Measurements from ENCODE around the gene CHST12.

CHST12 gene

DNA sequence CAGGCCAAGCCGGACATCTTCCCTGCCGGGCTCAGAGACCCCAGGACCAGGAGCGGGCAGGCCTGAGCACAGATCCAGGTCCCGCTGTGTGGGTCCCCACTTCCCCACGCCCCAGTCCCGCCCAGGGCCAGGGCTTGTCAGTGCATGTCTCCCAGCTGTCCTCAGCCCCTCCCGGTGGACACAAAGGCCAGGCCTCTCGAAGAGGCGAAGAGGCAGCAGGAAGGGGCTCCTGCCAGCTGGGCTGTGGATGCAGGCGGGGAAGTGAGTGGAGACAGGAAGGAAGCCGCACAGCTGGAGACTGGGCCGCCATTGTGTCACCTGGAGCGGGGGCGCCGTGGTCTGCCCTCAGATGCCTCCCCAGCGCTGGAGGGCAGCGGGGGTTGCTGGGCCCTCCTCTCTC is 68.0 kb downstream of the CHST12 start:
- Histone ChIP-seq H3K4me3 (ENCODE audit: insufficient read depth, low read depth, low read length) (no peak overlapping the region), H3K9me3 (ENCODE audit: control insufficient read depth, low read length) (no peaks in the 10 kb centered on the region), H3K36me3 (ENCODE audit: control insufficient read depth, insufficient read depth, low read length) (no peaks in the 10 kb centered on the region), H3K4me1 (ENCODE audit: control insufficient read depth, insufficient read depth, low read length) (peaks cover 7% of the 10 kb centered on the region), H3K27ac (ENCODE audit: insufficient read depth, low read depth, low read length, poor library complexity, severe bottlenecking) (no peak overlapping the region), H3K27me3 (ENCODE audit: control insufficient read depth, insufficient read depth, low read length, poor library complexity, severe bottlenecking) (no peaks in the 10 kb centered on the region)
- WGBS, 2 experiments: 45 to 55% methylated on average over 17 of the region's 17 CpGs

DNA sequence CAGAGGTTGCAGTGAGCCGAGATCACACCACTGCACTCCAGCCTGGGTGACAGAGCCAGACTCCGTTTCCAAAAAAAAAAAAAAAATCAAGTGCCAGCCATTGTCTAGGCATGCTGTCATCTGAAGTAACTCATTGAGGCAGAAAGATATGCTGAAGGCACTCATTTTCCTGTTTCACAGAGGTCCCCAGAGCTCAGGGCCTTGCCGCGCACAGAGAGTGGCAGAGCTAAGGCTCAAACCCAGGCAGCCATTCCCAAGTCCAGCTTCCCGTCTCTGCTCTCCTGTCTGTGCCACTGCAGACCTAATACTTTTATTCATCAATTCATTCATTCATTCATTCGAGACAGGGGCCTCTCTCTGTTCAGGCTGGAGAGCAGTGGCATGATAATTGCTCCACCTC is 69.3 kb downstream of the CHST12 start:
- Histone ChIP-seq H3K27me3 (ENCODE audit: control insufficient read depth, insufficient read depth, low read length, poor library complexity, severe bottlenecking) (no peaks in the 10 kb centered on the region), H3K4me3 (ENCODE audit: insufficient read depth, low read depth, low read length) (no peak overlapping the region), H3K4me1 (ENCODE audit: control insufficient read depth, insufficient read depth, low read length) (peaks cover 17% of the 10 kb centered on the region), H3K9me3 (ENCODE audit: control insufficient read depth, low read length) (no peaks in the 10 kb centered on the region), H3K27ac (ENCODE audit: insufficient read depth, low read depth, low read length, poor library complexity, severe bottlenecking) (no peak overlapping the region), H3K36me3 (ENCODE audit: control insufficient read depth, insufficient read depth, low read length) (no peaks in the 10 kb centered on the region)
- WGBS, 2 experiments: 92 to 93% methylated on average over 6 of the region's 6 CpGs

DNA sequence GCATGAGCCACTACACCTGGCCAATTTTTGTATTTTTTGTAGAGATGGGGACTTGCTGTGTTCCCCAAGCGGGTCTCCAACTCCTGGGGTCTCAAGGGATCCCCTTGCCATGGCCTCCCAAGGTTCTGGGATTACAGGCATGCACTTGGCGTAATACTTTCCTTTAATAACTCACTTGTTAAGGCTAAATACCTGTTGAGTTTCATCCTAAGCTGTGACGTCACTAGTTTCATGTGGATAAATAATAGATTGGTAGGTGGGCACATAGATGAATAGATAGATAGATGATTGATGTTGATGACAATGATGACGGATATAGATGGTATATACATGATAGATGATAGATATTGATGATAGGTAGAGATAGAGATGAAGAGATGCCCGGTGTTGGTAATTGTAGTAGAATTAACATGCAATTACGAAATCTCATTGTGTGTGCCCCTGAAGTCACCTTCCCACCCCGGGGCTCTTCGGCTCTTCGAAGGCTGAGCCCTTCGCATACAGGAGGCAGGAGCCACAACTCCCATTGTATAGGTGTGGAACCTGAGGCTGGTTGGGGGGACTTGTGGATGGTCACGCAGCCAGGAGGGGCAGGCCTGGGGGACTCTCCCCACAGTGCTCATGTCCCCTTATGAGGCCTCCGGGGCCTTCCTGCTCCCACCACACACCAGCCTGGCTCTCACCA is 70.2 kb downstream of the CHST12 start:
- no peaks in the 10 kb centered on the region for H3K9me3 ChIP-seq (ENCODE audit: control insufficient read depth, low read length)
- peaks cover 26% of the 10 kb centered on the region for H3K4me1 ChIP-seq (ENCODE audit: control insufficient read depth, insufficient read depth, low read length)
- H3K4me3 ChIP-seq (ENCODE audit: insufficient read depth, low read depth, low read length): no peak overlapping the region
- 93 to 96% methylated on average over 12 of the region's 12 CpGs for WGBS, 2 experiments
- no peak overlapping the region for H3K27ac ChIP-seq (ENCODE audit: insufficient read depth, low read depth, low read length, poor library complexity, severe bottlenecking)
- H3K36me3 ChIP-seq (ENCODE audit: control insufficient read depth, insufficient read depth, low read length): no peaks in the 10 kb centered on the region
- no peaks in the 10 kb centered on the region for H3K27me3 ChIP-seq (ENCODE audit: control insufficient read depth, insufficient read depth, low read length, poor library complexity, severe bottlenecking)

- H3K27ac ChIP-seq (ENCODE audit: insufficient read depth, low read depth, low read length, poor library complexity, severe bottlenecking): no peak overlapping the region
- H3K27me3 ChIP-seq (ENCODE audit: control insufficient read depth, insufficient read depth, low read length, poor library complexity, severe bottlenecking): no peaks in the 10 kb centered on the region
- no peaks in the 10 kb centered on the region for H3K9me3 ChIP-seq (ENCODE audit: control insufficient read depth, low read length)
- H3K4me3 ChIP-seq (ENCODE audit: insufficient read depth, low read depth, low read length): no peak overlapping the region
- no peaks in the 10 kb centered on the region for H3K36me3 ChIP-seq (ENCODE audit: control insufficient read depth, insufficient read depth, low read length)
- H3K4me1 ChIP-seq (ENCODE audit: control insufficient read depth, insufficient read depth, low read length): peaks cover 27% of the 10 kb centered on the region
- WGBS, 2 experiments: 59% methylated on average over 15 of the region's 15 CpGs
Observed at GRCh38 chr7:2474224-2474623, 70.8 kb downstream of the CHST12 start.

- no peak overlapping the region for H3K27ac ChIP-seq (ENCODE audit: insufficient read depth, low read depth, low read length, poor library complexity, severe bottlenecking)
- H3K36me3 ChIP-seq (ENCODE audit: control insufficient read depth, insufficient read depth, low read length): no peaks in the 10 kb centered on the region
- H3K4me3 ChIP-seq (ENCODE audit: insufficient read depth, low read depth, low read length): no peak overlapping the region
- H3K9me3 ChIP-seq (ENCODE audit: control insufficient read depth, low read length): no peaks in the 10 kb centered on the region
- H3K27me3 ChIP-seq (ENCODE audit: control insufficient read depth, insufficient read depth, low read length, poor library complexity, severe bottlenecking): no peaks in the 10 kb centered on the region
- WGBS, 2 experiments: 90 to 91% methylated on average over 28 of the region's 28 CpGs
- peaks cover 31% of the 10 kb centered on the region for H3K4me1 ChIP-seq (ENCODE audit: control insufficient read depth, insufficient read depth, low read length)
Observed at GRCh38 chr7:2474813-2475677, 71.6 kb downstream of the CHST12 start.

DNA sequence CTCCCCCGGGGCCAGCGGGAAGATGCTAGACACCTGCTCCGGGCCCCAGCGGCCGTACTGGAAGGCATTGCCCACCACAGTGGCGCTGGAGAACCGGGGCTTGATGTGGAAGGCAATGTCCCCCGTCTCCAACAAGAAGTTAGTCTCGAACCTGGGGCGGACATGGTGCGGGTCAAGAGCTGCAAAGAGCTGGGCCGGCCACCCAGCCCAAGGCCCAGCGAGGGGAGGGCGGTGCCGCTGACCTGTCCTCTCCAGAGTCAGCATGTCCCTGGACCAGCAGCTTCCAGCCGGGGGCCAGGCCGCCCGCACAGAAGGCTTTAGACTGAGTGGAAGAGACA is 72.2 kb downstream of the CHST12 start:
- 93 to 95% methylated on average over 18 of the region's 18 CpGs for WGBS, 2 experiments
- Histone ChIP-seq H3K36me3 (ENCODE audit: control insufficient read depth, insufficient read depth, low read length) (no peaks in the 10 kb centered on the region), H3K27ac (ENCODE audit: insufficient read depth, low read depth, low read length, poor library complexity, severe bottlenecking) (no peak overlapping the region), H3K4me3 (ENCODE audit: insufficient read depth, low read depth, low read length) (no peak overlapping the region), H3K27me3 (ENCODE audit: control insufficient read depth, insufficient read depth, low read length, poor library complexity, severe bottlenecking) (no peaks in the 10 kb centered on the region), H3K9me3 (ENCODE audit: control insufficient read depth, low read length) (no peaks in the 10 kb centered on the region), H3K4me1 (ENCODE audit: control insufficient read depth, insufficient read depth, low read length) (peaks cover 35% of the 10 kb centered on the region)

DNA sequence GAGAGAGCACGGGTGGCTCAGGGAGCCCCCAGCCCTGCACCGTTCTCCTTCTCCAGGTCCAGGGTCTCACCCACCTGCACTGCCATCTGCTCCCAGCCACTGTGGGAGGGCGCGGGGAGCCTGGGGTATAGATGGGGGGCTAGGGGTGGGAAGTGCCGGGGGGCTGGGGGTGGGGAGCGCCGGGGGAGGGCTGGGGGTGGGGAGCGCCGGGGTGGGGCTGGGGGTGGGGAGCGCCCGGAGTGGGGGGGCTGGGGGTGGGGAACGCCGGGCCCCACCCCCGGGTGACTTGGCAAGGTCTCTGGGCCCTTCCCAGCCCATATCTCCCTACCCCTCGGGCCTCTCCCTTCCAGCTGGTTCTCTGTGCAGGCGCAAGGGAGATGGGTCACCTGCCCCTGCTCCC is 72.9 kb downstream of the CHST12 start, which contains the start of gene GRIFIN:
Gene GRIFIN (minus strand): TSS at position 101 of the 400 bp plus-strand sequence. CDS start 15 bp downstream, at position 86.
- H3K9me3 ChIP-seq (ENCODE audit: control insufficient read depth, low read length): no peaks in the 10 kb centered on the region
- no peak within 1 kb of the TSS for H3K4me3 ChIP-seq (ENCODE audit: insufficient read depth, low read depth, low read length)
- no peaks in the 10 kb centered on the region for H3K36me3 ChIP-seq (ENCODE audit: control insufficient read depth, insufficient read depth, low read length)
- H3K4me1 ChIP-seq (ENCODE audit: control insufficient read depth, insufficient read depth, low read length): peaks cover 32% of the 10 kb centered on the region
- whole genome bisulfite sequencing, 2 experiments: 88% methylated on average over 7 to 9 of the region's 16 CpGs
- H3K27ac ChIP-seq (ENCODE audit: insufficient read depth, low read depth, low read length, poor library complexity, severe bottlenecking): no peak within 1 kb of the TSS
- H3K27me3 ChIP-seq (ENCODE audit: control insufficient read depth, insufficient read depth, low read length, poor library complexity, severe bottlenecking): no peaks in the 10 kb centered on the region

DNA sequence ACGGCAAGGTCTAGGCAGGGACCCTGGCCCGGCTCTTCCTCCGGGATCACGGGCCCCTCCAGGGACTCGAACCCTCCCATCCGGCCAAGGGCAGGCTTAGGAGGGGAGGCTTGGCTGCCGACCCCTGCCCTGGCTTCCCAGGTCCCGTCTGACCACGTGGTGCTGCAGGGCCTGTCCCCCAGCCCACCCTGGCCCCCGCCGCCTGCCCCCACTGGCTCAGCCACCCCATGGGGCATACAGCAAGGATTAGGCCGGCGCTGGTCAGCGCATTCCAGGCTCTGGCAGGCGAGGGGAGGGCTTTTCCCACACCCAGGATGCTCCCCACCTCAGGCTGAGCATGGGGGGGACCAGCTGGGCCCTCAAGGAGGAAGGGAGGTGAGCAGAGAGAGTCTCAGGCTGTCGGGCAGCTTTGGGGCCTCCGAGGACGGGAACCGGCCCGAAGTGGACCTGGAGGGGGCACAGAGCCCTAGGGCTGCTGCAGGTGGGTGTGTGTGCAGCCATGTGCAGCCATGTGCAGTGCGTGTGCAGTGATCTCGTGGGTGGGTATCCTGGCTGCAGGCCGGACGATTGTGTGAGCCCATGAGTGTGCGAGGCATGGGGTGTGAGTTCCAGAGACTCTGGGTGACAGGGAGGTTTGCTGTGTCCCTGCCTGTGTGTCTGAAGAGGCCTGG is 73.5 kb downstream of the CHST12 start:
- H3K9me3 ChIP-seq (ENCODE audit: control insufficient read depth, low read length): no peaks in the 10 kb centered on the region
- no peaks in the 10 kb centered on the region for H3K36me3 ChIP-seq (ENCODE audit: control insufficient read depth, insufficient read depth, low read length)
- H3K4me3 ChIP-seq (ENCODE audit: insufficient read depth, low read depth, low read length): no peak overlapping the region
- peaks cover 28% of the 10 kb centered on the region for H3K4me1 ChIP-seq (ENCODE audit: control insufficient read depth, insufficient read depth, low read length)
- WGBS, 2 experiments: 70 to 72% methylated on average over 25 of the region's 25 CpGs
- H3K27ac ChIP-seq (ENCODE audit: insufficient read depth, low read depth, low read length, poor library complexity, severe bottlenecking): no peak overlapping the region
- no peaks in the 10 kb centered on the region for H3K27me3 ChIP-seq (ENCODE audit: control insufficient read depth, insufficient read depth, low read length, poor library complexity, severe bottlenecking)

- no peaks in the 10 kb centered on the region for H3K36me3 ChIP-seq (ENCODE audit: control insufficient read depth, insufficient read depth, low read length)
Observed at GRCh38 chr7:2477447-2478398, 74.3 kb downstream of the CHST12 start.

More at GRCh38 chr7:2477447-2478398, 74.3 kb downstream of the CHST12 start:
- Histone ChIP-seq H3K4me3 (ENCODE audit: insufficient read depth, low read depth, low read length) (no peak overlapping the region), H3K9me3 (ENCODE audit: control insufficient read depth, low read length) (no peaks in the 10 kb centered on the region), H3K4me1 (ENCODE audit: control insufficient read depth, insufficient read depth, low read length) (peaks cover 28% of the 10 kb centered on the region), H3K27ac (ENCODE audit: insufficient read depth, low read depth, low read length, poor library complexity, severe bottlenecking) (no peak overlapping the region), H3K27me3 (ENCODE audit: control insufficient read depth, insufficient read depth, low read length, poor library complexity, severe bottlenecking) (no peaks in the 10 kb centered on the region)
- 44% methylated on average over 34 of the region's 34 CpGs for WGBS, 2 experiments

Measured in ectodermal cell (in vitro differentiated cells).